ENCODE results near the gene FYB1. TPM values are rescaled to one million over a fixed set of nuclear protein-coding genes. Genes with fewer than 3 reads are reported as not detected.

The FYB1 gene
- total RNA-seq, 1 experiment from 2014 or later: 0.42 TPM

DNA sequence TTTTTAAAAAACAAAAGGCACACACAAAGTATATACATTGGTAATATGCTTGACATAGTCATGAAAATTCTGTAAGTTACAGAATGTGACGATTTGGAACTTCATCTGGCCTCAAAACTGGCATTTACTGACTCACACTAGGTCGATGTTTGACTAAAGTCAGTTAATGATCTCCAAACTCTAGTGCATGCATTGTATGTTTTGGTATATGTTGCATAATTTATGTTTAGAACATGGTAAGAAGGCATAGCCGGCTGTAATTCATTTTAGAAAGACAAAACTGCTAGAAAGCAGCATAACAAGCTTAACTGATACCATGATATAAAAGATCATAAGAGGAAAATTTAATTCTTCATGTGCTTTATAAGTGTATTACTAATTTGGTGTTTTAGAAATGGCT is 86.6 kb downstream of the FYB1 start:
- POLR2A ChIA-PET: no interaction called here
- RAD21 ChIA-PET (ENCODE audit: low non-redundant PET in 1 of 2, low total read pairs in 2 of 2, uncharacterized antibody in 2 of 2, unreplicated experiment in 2 of 2): no interaction called here
- Histone ChIP-seq H3K9me3 (ENCODE audit: control insufficient read depth in 1 of 2, insufficient read depth in 1 of 2, low read depth in 1 of 2, low read length in 2 of 2) (no peaks in the 10 kb centered on the region), H3K27ac (ENCODE audit: low read depth, low read length) (no peak overlapping the region), H2AFZ (ENCODE audit: low read depth, low read length, poor library complexity, severe bottlenecking) (no peak overlapping the region), H3K9ac (ENCODE audit: low read length) (no peak overlapping the region), H3K4me1 (ENCODE audit: control insufficient read depth in 1 of 2, insufficient read depth in 2 of 2, low read length in 2 of 2) (no peaks in the 10 kb centered on the region), H3K27me3 (ENCODE audit: insufficient read depth, low read length) (no peaks in the 10 kb centered on the region), H3K4me2 (ENCODE audit: low read length) (no peak overlapping the region), H3K4me3 (replicated peaks in 1 of 2; ENCODE audit: low read depth in 1 of 2, low read length in 2 of 2) (no peak overlapping the region), H3K9me2 (ENCODE audit: insufficient read depth) (no peaks in the 10 kb centered on the region), H3K79me2 (ENCODE audit: insufficient read depth, low read length) (no peaks in the 10 kb centered on the region), H3K36me3 (ENCODE audit: control insufficient read depth in 1 of 2, insufficient read depth in 2 of 2, low read length in 2 of 2) (no peaks in the 10 kb centered on the region), H4K20me1 (ENCODE audit: insufficient read depth) (no peaks in the 10 kb centered on the region)
- TF ChIP-seq FOSL1 (IDR thresholded peaks at IDR 0.05; ENCODE audit: low read depth) (no peak), EZH2 (IDR thresholded peaks at IDR 0.05) (no peak), EZH2phosphoT487 (IDR thresholded peaks at IDR 0.05; ENCODE audit: borderline replicate concordance) (no peak), RAD21 (IDR thresholded peaks at IDR 0.05; ENCODE audit: low read depth) (no peak), SRF (IDR thresholded peaks at IDR 0.05; ENCODE audit: low read depth) (no peak), SIN3A (IDR thresholded peaks at IDR 0.05; ENCODE audit: low read depth) (no peak), CEBPB (IDR thresholded peaks at IDR 0.05; ENCODE audit: low read depth) (no peak), YY1 (IDR thresholded peaks at IDR 0.05; ENCODE audit: extremely low read depth, insufficient replicate concordance, low read depth, low read length) (no peak), POLR2A (IDR thresholded peaks at IDR 0.05; ENCODE audit: borderline replicate concordance, extremely low read depth, insufficient read depth, insufficient read length) (no peak), POLR2AphosphoS5 (IDR thresholded peaks at IDR 0.05; ENCODE audit: low read depth, low read length) (no peak)
- TF ChIP-seq, protein P1, sequence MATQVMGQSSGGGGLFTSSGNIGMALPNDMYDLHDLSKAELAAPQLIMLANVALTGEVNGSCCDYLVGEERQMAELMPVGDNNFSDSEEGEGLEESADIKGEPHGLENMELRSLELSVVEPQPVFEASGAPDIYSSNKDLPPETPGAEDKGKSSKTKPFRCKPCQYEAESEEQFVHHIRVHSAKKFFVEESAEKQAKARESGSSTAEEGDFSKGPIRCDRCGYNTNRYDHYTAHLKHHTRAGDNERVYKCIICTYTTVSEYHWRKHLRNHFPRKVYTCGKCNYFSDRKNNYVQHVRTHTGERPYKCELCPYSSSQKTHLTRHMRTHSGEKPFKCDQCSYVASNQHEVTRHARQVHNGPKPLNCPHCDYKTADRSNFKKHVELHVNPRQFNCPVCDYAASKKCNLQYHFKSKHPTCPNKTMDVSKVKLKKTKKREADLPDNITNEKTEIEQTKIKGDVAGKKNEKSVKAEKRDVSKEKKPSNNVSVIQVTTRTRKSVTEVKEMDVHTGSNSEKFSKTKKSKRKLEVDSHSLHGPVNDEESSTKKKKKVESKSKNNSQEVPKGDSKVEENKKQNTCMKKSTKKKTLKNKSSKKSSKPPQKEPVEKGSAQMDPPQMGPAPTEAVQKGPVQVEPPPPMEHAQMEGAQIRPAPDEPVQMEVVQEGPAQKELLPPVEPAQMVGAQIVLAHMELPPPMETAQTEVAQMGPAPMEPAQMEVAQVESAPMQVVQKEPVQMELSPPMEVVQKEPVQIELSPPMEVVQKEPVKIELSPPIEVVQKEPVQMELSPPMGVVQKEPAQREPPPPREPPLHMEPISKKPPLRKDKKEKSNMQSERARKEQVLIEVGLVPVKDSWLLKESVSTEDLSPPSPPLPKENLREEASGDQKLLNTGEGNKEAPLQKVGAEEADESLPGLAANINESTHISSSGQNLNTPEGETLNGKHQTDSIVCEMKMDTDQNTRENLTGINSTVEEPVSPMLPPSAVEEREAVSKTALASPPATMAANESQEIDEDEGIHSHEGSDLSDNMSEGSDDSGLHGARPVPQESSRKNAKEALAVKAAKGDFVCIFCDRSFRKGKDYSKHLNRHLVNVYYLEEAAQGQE (IDR thresholded peaks at IDR 0.05; ENCODE audit: low read depth): no peak
- TF ChIP-seq, protein P2, sequence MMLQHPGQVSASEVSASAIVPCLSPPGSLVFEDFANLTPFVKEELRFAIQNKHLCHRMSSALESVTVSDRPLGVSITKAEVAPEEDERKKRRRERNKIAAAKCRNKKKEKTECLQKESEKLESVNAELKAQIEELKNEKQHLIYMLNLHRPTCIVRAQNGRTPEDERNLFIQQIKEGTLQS (IDR thresholded peaks at IDR 0.05): no peak
- CTCF ChIA-PET: no interaction called here
- intact Hi-C loops (cut with micrococcal nuclease): no loop called here
- ATAC-seq: no peak
- no peak for DNase-seq (ENCODE audit: low read depth, low spot score)
- no TSS peak for BruUV-seq (replicated peaks)

All from HCT116 (cell line).